ENCODE results near the gene MIPOL1. TPM values are rescaled to one million over a fixed set of nuclear protein-coding genes. Genes with fewer than 3 reads are reported as not detected.
A peak's percentile ranks its signal among the peaks of the same experiment; 100 is the strongest.

Gene MIPOL1
- total and polyA plus RNA-seq, 2 of the 13 experiments (the other 11 are each of a cell fraction or from before 2014, with no cell fraction given), result 8.6 to 34.2 TPM

DNA sequence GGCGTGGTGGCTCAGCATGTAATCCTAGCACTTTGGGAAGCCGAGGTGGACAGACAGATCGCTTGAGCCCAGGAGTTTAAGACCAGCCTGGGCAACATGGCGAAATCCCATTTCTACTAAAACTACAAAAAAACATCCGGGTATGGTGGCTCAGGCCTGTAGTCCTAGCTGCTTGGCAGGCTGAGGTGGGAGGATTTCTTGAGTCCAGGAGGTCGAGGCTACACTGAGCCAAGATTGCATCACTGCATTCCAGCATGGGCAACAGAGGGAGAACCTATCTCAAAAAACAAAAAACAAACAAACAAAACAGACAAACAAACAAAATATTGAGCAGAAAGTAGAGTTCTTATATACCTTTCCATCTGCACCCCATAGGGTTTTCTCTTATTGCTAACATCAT is 16.3 kb upstream of the MIPOL1 start (continued):
- TF ChIP-seq, protein P1, sequence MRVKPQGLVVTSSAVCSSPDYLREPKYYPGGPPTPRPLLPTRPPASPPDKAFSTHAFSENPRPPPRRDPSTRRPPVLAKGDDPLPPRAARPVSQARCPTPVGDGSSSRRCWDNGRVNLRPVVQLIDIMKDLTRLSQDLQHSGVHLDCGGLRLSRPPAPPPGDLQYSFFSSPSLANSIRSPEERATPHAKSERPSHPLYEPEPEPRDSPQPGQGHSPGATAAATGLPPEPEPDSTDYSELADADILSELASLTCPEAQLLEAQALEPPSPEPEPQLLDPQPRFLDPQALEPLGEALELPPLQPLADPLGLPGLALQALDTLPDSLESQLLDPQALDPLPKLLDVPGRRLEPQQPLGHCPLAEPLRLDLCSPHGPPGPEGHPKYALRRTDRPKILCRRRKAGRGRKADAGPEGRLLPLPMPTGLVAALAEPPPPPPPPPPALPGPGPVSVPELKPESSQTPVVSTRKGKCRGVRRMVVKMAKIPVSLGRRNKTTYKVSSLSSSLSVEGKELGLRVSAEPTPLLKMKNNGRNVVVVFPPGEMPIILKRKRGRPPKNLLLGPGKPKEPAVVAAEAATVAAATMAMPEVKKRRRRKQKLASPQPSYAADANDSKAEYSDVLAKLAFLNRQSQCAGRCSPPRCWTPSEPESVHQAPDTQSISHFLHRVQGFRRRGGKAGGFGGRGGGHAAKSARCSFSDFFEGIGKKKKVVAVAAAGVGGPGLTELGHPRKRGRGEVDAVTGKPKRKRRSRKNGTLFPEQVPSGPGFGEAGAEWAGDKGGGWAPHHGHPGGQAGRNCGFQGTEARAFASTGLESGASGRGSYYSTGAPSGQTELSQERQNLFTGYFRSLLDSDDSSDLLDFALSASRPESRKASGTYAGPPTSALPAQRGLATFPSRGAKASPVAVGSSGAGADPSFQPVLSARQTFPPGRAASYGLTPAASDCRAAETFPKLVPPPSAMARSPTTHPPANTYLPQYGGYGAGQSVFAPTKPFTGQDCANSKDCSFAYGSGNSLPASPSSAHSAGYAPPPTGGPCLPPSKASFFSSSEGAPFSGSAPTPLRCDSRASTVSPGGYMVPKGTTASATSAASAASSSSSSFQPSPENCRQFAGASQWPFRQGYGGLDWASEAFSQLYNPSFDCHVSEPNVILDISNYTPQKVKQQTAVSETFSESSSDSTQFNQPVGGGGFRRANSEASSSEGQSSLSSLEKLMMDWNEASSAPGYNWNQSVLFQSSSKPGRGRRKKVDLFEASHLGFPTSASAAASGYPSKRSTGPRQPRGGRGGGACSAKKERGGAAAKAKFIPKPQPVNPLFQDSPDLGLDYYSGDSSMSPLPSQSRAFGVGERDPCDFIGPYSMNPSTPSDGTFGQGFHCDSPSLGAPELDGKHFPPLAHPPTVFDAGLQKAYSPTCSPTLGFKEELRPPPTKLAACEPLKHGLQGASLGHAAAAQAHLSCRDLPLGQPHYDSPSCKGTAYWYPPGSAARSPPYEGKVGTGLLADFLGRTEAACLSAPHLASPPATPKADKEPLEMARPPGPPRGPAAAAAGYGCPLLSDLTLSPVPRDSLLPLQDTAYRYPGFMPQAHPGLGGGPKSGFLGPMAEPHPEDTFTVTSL (CRISPR knock-in tag; IDR thresholded peaks at IDR 0.05; ENCODE audit: borderline replicate concordance), result no peak
- TF ChIP-seq, protein P2, sequence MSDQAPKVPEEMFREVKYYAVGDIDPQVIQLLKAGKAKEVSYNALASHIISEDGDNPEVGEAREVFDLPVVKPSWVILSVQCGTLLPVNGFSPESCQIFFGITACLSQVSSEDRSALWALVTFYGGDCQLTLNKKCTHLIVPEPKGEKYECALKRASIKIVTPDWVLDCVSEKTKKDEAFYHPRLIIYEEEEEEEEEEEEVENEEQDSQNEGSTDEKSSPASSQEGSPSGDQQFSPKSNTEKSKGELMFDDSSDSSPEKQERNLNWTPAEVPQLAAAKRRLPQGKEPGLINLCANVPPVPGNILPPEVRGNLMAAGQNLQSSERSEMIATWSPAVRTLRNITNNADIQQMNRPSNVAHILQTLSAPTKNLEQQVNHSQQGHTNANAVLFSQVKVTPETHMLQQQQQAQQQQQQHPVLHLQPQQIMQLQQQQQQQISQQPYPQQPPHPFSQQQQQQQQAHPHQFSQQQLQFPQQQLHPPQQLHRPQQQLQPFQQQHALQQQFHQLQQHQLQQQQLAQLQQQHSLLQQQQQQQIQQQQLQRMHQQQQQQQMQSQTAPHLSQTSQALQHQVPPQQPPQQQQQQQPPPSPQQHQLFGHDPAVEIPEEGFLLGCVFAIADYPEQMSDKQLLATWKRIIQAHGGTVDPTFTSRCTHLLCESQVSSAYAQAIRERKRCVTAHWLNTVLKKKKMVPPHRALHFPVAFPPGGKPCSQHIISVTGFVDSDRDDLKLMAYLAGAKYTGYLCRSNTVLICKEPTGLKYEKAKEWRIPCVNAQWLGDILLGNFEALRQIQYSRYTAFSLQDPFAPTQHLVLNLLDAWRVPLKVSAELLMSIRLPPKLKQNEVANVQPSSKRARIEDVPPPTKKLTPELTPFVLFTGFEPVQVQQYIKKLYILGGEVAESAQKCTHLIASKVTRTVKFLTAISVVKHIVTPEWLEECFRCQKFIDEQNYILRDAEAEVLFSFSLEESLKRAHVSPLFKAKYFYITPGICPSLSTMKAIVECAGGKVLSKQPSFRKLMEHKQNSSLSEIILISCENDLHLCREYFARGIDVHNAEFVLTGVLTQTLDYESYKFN (CRISPR knock-in tag; conservative IDR thresholded peaks at IDR 0.05), result peak; percentile 11; the same call in 1 of the 2 replicates
- TF ChIP-seq ZNF512B (CRISPR knock-in tag; IDR thresholded peaks at IDR 0.05; ENCODE audit: borderline replicate concordance) (no peak), ZNF549 (CRISPR knock-in tag; IDR thresholded peaks at IDR 0.05) (no peak), MXD3 (CRISPR knock-in tag; IDR thresholded peaks at IDR 0.05) (no peak), ZNF883 (CRISPR knock-in tag; IDR thresholded peaks at IDR 0.05; ENCODE audit: not compliant biosample characterization) (no peak), ZNF644 (CRISPR knock-in tag; IDR thresholded peaks at IDR 0.05; ENCODE audit: low read depth) (peak; percentile 54; the same call in 1 of the 2 replicates), ATF7 (IDR thresholded peaks at IDR 0.05) (peak; percentile 62; the same call in 1 of the 2 replicates), ATF7 (CRISPR knock-in tag; IDR thresholded peaks at IDR 0.05) (no peak), CEBPB (IDR thresholded peaks at IDR 0.05; ENCODE audit: borderline replicate concordance, low read depth, low read length) (peak; percentile 86)
- TF ChIP-seq, protein P3, sequence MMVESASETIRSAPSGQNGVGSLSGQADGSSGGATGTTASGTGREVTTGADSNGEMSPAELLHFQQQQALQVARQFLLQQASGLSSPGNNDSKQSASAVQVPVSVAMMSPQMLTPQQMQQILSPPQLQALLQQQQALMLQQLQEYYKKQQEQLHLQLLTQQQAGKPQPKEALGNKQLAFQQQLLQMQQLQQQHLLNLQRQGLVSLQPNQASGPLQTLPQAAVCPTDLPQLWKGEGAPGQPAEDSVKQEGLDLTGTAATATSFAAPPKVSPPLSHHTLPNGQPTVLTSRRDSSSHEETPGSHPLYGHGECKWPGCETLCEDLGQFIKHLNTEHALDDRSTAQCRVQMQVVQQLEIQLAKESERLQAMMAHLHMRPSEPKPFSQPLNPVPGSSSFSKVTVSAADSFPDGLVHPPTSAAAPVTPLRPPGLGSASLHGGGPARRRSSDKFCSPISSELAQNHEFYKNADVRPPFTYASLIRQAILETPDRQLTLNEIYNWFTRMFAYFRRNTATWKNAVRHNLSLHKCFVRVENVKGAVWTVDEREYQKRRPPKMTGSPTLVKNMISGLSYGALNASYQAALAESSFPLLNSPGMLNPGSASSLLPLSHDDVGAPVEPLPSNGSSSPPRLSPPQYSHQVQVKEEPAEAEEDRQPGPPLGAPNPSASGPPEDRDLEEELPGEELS (CRISPR knock-in tag; IDR thresholded peaks at IDR 0.05), result peak; percentile 88
